GM13977 (cell line): Measurements from ENCODE around the gene PJA2.

ENCODE experiments used
- DNase-seq: peaks from one replicate; pipeline ENCODE4 v3.0.0; 2012; ENCODE audit warnings: low spot score
- CTCF ChIP-seq: IDR thresholded peaks from 2 replicates; pipeline ENCODE4 v1.5.1; 2012; ENCODE audit warnings: mild to moderate bottlenecking, control low read depth; ENCODE audit not compliant: insufficient read depth; ENCODE audit errors: extremely low read depth, missing control alignments
- in situ Hi-C: fragments of 300-500 bp; cut with MboI; formaldehyde crosslinking; loops from one replicate; pipeline ENCODE4 v1.12.0; 2022; ENCODE audit warnings: low sequenced_read_pairs, low pct_unique_long_range_greater_than_20kb, mixed read lengths, inconsistent platforms; ENCODE audit not compliant: unreplicated experiment

The PJA2 gene

DNA sequence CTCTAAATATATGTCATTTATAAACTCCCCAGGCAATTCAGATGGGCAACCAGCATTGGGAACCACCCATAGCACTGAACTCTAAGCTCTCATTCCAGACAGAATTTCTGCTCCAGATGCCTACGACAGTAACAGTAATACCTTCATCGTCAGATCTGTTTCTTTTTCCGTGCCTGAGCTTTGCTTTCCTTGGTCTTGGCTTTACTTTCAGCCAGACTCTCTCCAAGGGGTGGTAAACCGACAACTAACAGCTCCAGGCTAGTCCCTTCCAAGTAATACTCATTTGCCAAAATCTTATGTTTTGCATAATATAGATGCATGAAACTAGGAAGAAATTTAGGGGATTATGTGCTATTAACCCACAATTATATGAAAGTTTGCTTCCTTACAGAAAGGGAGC, 102.3 kb downstream of the PJA2 start:
- no peak for TF ChIP-seq CTCF
- no peak for DNase-seq
- in situ Hi-C loops: no loop called here

- no peak for DNase-seq
- no peak for TF ChIP-seq CTCF
- in situ Hi-C loops: no loop called here
These were observed 104.4 kb downstream of the PJA2 start for GRCh38 chr5:109305352-109305751.

- DNase-seq: no peak
- in situ Hi-C loops: no loop called here
- TF ChIP-seq CTCF: no peak
These were observed 105.5 kb downstream of the PJA2 start for GRCh38 chr5:109304309-109304708.

DNA sequence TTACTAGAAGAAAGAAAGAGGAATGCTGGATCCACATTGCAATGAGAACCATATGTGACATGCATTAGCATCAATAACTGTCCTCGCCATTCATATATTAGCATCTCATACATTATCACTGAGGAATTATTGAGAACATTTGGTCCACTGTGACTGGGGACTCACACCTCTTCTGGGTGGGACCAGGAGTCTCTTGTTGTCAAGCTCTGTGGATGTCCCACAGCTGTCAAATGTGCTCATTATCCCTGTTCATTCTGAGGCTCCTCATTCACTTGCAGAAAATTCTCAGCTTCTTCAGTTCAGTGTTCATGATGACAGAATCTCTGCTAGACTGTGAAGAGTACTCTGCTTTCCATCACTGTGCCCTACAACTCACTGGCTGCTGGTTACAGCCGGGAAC, 109.4 kb downstream of the PJA2 start:
- in situ Hi-C loops: no loop called here
- no peak for DNase-seq
- TF ChIP-seq CTCF: no peak

- no peak for TF ChIP-seq CTCF
- DNase-seq: no peak
- in situ Hi-C loops: no loop called here
These were observed 110.2 kb downstream of the PJA2 start for GRCh38 chr5:109299557-109299956.

DNA sequence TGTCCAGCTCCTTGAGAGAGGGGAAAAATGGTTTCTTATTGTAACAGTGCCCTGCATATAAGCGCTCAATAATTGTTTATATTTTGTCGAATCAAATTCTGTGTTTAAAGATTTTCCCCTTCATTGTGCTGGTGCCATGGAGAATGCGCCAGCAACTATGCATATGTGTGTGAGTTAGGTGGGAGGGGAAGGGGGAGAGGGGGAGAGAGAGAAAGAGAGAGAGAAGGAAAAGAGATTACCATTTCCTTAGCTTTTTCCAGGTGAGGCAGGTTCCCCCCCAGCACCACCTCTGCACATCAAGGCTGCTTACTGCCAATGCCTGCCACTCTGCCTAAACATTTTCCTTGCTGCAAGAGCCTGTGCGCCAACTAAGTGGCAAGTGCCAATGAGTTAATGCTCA, 111.0 kb downstream of the PJA2 start:
- DNase-seq: no peak
- in situ Hi-C loops: no loop called here
- no peak for TF ChIP-seq CTCF

- no peak for TF ChIP-seq CTCF
- in situ Hi-C loops: no loop called here
- DNase-seq: no peak
These were observed 111.9 kb downstream of the PJA2 start for GRCh38 chr5:109297900-109298299.
